Epithelial cell of esophagus (primary cell): Measurements from ENCODE around the gene PDE1A.

Experiments
- DNase-seq: peaks from one replicate; pipeline ENCODE4 v3.0.0; 2010; ENCODE audit warnings: low read depth
- H3K4me3 ChIP-seq: 2 replicates; pipeline ENCODE4 v1.5.1; 2011; ENCODE audit warnings: mild to moderate bottlenecking, low read length, control low read depth
- CTCF ChIP-seq: IDR thresholded peaks from 2 replicates; pipeline ENCODE4 v1.5.1; 2011; ENCODE audit warnings: low read depth, mild to moderate bottlenecking, low read length, control low read depth, inconsistent platforms; ENCODE audit not compliant: insufficient read depth; ENCODE audit errors: missing control alignments

The PDE1A gene

GRCh38 chr2:182375862-182376261 lies 51.0 kb downstream of the PDE1A start:
- DNase-seq: no peak
- no peak for TF ChIP-seq CTCF

GRCh38 chr2:182372661-182373060 lies 54.2 kb downstream of the PDE1A start:
- TF ChIP-seq CTCF: no peak
- DNase-seq: peak; percentile 94
- H3K4me3 ChIP-seq: no peak overlapping the region

More at GRCh38 chr2:182375862-182376261, 51.0 kb downstream of the PDE1A start:
- H3K4me3 ChIP-seq: no peak overlapping the region

- TF ChIP-seq CTCF: no peak
Observed at GRCh38 chr2:182368996-182369395, 57.8 kb downstream of the PDE1A start.

GRCh38 chr2:182368446-182368845 lies 58.4 kb downstream of the PDE1A start:
- no peak overlapping the region for H3K4me3 ChIP-seq
- TF ChIP-seq CTCF: no peak
- peak; percentile 77 for DNase-seq

More at GRCh38 chr2:182368996-182369395, 57.8 kb downstream of the PDE1A start:
- peak; percentile 48 for DNase-seq
- no peak overlapping the region for H3K4me3 ChIP-seq

- no peak for TF ChIP-seq CTCF
- no peak overlapping the region for H3K4me3 ChIP-seq
- no peak for DNase-seq
Observed at GRCh38 chr2:182367401-182367800, 59.4 kb downstream of the PDE1A start.

GRCh38 chr2:182366628-182367027 lies 60.2 kb downstream of the PDE1A start:
- no peak overlapping the region for H3K4me3 ChIP-seq
- TF ChIP-seq CTCF: no peak
- DNase-seq: no peak

GRCh38 chr2:182365855-182366254 lies 61.0 kb downstream of the PDE1A start:
- no peak for DNase-seq
- no peak for TF ChIP-seq CTCF
- H3K4me3 ChIP-seq: no peak overlapping the region
